GM18520 (cell line): ENCODE data around the gene SLC16A8.

Experiments
- ATAC-seq: cut with Tn5 transposase; IDR thresholded peaks from one replicate; pipeline ENCODE4 v1.9.1; 2021; ENCODE audit not compliant: unreplicated experiment

SLC16A8 gene

GRCh38 chr22:38074181-38075104 is 9.5 kb downstream of the SLC16A8 start:
- ATAC-seq: no peak

DNA sequence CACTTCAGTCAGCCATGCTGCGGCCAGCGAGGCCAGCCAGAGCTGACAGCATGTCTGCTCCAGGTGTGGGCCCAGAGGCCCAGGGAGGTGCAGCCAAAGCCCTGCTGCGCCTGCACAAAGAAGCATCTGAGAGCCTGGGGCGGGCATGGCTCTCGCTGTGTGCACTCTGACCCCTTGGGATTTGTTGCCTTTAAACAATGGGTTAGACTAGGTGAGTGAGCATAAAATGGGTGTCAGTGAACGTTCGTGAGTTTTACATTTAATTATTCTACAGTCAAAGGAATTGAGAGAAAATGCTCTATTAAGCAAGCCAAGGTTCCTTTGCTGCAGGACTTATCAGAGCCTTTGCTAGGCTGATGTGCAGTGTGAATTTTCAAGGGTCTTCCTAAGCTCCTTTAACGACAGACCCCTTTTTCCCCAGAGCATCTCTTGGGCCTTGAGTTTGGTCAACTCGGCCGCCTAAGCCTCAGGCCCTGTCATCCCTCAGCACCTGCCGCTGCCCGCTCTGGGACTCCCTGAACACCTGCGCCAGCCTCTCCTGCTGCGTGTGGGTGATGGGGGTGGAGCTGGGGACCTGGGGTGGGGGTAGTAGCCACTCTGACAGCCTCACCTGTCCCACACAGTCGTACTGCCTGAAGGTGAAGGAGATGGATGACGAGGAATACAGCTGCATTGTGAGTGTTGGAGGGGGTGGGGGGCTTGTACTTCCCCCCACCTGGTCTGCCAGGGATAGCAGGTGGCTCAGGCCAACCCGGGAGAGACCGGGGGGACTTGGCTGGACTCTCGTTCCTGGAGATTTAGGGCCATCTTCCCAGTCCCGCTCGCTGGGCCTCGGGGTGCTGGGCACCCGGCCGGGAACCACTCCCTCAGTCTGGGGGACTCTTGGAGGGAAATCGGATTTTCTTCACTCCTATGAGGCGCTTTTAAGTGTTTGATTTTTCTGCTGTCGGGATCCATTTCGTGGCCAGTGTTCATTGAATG is 10.5 kb downstream of the SLC16A8 start:
- ATAC-seq: no peak

- no peak for ATAC-seq
Observed at GRCh38 chr22:38072322-38073149, 11.4 kb downstream of the SLC16A8 start.

- no peak for ATAC-seq
Observed at GRCh38 chr22:38071421-38072321, 12.3 kb downstream of the SLC16A8 start.

DNA sequence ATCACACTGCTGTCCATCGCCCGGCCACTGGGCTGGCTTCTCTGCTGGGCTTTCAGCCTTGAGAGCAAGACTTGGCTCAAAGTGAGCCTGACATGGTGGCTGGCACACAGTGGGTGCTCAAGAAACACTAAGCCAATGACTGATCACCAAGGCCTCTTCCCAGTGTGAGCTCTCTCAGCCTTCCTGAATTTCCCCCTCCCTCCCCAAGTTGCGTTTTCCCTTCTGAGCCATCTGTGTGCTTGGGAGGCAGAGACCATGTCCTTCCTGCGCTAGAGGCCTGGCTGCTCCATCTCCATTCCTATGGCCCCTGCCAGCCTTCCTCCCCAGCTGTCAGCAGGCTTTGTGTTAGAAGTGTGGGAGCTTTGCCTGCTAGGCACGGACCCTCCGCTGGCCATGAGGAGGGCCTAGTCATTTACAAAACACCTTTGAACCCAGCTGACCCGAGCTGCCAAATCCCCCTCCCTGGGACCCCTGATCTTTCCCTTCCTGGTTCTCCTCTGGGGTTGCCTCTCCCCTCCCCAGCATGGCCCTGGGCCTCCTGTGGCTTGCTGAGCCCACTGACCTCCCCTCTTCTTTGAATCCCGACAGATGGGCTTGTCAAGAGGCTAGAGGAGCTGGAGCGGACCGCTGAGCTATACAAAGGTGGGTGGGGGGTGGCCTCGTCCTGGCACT is 13.6 kb downstream of the SLC16A8 start:
- ATAC-seq: no peak

DNA sequence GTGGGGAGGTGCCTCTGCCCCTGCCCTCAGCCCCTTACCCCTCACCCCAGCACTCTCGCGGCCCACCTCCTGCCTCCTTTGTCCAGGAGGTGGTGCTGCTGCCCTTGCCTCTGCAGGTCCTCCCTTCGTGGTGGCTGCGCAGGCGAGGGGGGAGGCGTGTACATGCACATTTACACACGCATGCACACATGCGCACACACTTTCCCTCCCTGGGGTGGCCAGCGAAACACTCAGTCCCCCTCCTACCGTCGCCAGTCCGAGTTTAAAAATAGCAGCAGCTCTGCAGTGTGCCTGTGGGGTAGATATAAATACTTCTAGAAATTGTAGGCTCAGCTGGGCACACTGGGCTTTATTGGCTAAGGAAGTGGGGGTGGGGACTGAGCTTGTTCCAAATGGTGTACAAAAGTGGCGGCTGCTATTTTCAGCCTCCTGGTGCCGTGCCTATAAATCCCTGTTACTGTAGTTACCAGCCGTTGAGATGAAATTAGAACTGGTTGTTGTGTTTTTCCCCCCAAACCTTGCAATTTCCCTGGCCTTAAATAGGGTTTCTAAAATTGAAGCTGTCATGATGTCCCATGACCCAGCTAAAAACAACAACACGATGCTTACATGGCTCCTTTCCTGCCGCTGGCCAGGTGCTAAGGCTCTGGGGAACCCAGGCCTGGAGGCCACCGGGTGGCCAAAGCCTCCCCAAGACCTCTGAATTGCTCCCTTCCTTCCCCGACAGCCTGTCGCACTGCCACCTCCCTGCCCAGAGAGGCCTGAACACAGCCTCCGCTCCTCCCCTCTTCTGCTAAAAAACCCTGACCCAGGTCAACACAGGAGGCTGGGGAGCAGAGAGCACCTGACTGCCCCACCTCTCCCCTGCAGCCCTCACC is 14.4 kb downstream of the SLC16A8 start:
- no peak for ATAC-seq

GRCh38 chr22:38068641-38069371 is 15.2 kb downstream of the SLC16A8 start:
- ATAC-seq: no peak

- no peak for ATAC-seq
Observed at GRCh38 chr22:38067761-38068360, 16.1 kb downstream of the SLC16A8 start.

DNA sequence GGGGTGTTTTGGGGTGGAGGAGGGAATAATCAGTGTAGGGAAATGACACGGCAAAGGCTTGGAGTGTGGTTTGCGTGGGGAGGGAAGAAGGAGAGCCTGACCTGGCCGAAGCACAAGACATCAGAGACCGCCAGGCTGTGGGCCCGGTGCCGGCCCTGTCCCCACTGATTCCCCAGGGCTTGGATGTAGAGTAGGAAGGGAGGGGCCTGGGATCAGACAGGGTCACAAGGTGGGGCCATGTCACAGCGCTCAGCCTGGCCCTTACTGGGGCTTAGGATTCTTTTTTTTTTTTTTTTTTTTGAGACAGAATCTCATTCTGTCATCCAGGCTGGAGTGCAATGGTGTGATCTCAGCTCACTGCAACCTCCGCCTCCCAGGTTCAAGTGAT is 17.0 kb downstream of the SLC16A8 start:
- no peak for ATAC-seq

DNA sequence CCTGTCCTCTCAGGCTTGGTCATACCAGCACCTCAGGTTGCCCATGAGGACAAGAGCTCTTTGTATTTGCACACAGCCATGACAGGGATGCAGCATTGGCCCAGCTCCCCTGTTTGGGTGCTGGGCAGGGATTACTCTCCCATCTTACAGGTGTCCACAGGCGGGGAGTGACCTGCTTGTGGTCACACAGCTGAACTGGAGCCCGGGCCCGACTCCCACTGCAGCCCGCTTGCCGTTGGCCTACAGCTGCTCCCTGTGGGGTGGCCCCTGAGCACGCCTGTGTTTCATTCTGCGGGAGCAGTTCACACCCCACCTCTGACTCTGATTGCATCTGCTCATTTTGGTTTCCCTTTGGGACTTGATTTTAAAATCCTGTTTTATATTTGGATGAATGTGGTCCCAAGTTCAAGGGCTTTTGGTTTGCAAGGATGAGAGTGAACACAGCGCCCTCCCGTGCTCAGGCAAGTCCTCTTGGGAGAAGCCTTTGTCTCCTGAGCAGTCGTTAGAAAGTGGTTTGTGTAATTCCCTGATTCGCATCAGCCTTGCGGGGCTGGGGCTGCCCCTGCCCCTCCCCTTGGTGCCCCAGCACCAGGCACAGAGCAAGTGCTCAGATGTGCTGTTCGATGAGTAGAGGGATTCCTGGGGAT is 17.5 kb downstream of the SLC16A8 start:
- ATAC-seq: no peak

DNA sequence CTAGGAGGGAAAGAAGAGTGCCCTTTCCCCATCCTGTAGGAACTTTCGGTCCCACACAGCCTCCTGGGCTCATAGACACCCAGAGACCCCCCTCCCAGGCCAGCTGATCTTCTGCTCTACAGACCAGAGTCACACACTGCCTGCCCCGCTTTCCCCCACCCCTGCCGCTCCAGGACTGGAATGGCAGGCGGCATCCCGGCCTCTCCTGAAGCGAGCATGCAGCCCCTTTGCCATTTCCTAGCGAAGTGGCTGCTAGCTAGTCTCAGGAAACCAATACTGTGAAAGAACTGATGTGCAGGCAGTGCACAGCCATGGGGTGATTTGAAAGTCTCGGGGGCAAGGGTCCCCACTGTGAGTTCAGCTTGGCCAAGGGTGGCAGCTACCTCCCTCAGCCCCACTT is 18.4 kb downstream of the SLC16A8 start:
- no peak for ATAC-seq

DNA sequence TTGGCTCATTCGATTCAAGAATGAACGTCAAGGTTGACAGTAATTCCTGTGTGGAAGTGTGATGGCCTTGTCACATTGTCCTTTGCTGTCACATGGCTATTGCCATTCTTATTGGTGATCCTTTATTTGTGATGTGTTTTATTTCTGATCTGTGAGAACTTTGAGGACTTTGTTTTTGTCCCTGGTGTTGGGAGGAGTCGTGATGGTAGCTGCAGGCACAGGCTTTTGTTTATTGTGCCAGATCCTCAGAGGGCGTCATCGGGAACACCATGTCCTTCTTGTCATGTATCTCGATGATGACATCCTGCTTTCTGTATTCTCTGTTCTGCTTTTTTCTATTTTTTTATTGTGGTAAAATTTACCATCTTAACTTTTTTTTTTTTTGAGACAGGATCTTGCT is 21.2 kb downstream of the SLC16A8 start:
- ATAC-seq: no peak

- no peak for ATAC-seq
Observed at GRCh38 chr22:38056969-38057891, 26.8 kb downstream of the SLC16A8 start, which contains the start of gene PICK1. Gene PICK1 (plus strand): TSS chr22:38057404. CDS start chr22:38057810, 406 bp downstream.

- ATAC-seq: no peak
Observed at GRCh38 chr22:38051900-38052862, 31.8 kb downstream of the SLC16A8 start.
